Neural crest cell (in vitro differentiated cells): ENCODE data around the gene RARRES1. TPM values are rescaled to one million over a fixed set of nuclear protein-coding genes. Genes with fewer than 3 reads are reported as not detected.

Experiments used
- DNase-seq: peaks from one replicate; pipeline ENCODE4 v3.0.0; 2021; ENCODE audit warnings: low read depth, mixed read lengths, low spot score
- H3K27ac Mint-ChIP-seq: one replicate; pipeline ENCODE4 v1.8.0; 2021; ENCODE audit warnings: mild to moderate bottlenecking, mixed read lengths; ENCODE audit not compliant: unreplicated experiment
- H3K27me3 Mint-ChIP-seq: 2 replicates; pipeline ENCODE4 v1.8.0; 2021; ENCODE audit warnings: low read depth, mild to moderate bottlenecking, mixed read lengths
- H3K36me3 Mint-ChIP-seq: 2 replicates; pipeline ENCODE4 v1.8.0; 2021; ENCODE audit warnings: low read depth, mild to moderate bottlenecking, mixed read lengths
- H3K4me1 Mint-ChIP-seq: 2 replicates; pipeline ENCODE4 v1.8.0; 2021; ENCODE audit warnings: mixed read lengths
- H3K4me3 Mint-ChIP-seq: one replicate; pipeline ENCODE4 v1.8.0; 2021; ENCODE audit warnings: mild to moderate bottlenecking, mixed read lengths
- H3K9me3 Mint-ChIP-seq: 2 replicates; pipeline ENCODE4 v1.8.0; 2021; ENCODE audit warnings: mixed read lengths
- total RNA-seq: library from RNA; stranded (reverse); gene quantifications from 2 replicates; pipeline ENCODE4 v1.2.1, GENCODE V29; 2021
- TF ChIP-seq, protein P1 (sequence below): fragments of 200-600 bp; sonication (generic); conservative IDR thresholded peaks from 2 replicates; pipeline ENCODE4 v1.5.0; 2021; ENCODE audit warnings: antibody characterized with exemption, mild to moderate bottlenecking

The RARRES1 gene
- total RNA-seq, 1 donor from 2014 or later = 1.4 TPM

DNA sequence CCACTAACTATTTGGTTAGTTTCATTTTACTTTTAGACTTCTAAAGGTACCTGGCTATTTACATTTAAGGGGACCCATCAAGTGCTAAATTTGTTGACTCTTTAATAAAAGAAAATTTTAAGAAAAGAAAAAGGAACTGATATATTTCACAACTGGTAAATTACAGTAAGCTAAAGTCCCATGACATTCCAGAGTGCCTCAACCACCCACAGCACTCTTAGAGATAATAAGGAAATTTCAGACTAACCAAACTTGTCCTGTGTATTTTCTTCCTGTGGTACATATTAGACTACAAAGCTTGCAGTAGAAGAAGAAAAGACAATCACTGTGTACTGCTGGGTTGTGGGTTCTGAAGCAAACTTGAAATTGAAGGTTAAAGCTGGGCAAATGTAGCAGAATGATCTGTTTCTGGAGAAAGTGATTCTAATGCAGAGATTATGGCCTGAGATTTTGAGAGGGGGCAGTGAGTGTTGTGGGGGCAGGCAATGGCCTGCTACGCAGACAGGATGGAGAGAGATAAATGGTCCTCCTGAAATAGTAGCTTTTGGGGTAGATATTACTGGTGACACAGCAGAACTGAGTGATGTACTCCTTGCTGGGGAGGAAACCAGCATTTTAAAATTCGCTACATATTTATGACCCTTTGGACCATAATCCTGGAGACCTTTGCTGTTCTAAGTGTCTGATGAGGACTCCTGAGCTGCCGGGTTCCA lies 45.1 kb upstream of the RARRES1 start:
- Mint-ChIP-seq H3K36me3 (peaks cover 1% of the 10 kb centered on the region), H3K9me3 (peaks cover 2% of the 10 kb centered on the region), H3K4me3 (no peak overlapping the region), H3K27ac (no peak overlapping the region), H3K27me3 (no peaks in the 10 kb centered on the region), H3K4me1 (no peaks in the 10 kb centered on the region)
- DNase-seq = no peak
- TF ChIP-seq, protein P1, sequence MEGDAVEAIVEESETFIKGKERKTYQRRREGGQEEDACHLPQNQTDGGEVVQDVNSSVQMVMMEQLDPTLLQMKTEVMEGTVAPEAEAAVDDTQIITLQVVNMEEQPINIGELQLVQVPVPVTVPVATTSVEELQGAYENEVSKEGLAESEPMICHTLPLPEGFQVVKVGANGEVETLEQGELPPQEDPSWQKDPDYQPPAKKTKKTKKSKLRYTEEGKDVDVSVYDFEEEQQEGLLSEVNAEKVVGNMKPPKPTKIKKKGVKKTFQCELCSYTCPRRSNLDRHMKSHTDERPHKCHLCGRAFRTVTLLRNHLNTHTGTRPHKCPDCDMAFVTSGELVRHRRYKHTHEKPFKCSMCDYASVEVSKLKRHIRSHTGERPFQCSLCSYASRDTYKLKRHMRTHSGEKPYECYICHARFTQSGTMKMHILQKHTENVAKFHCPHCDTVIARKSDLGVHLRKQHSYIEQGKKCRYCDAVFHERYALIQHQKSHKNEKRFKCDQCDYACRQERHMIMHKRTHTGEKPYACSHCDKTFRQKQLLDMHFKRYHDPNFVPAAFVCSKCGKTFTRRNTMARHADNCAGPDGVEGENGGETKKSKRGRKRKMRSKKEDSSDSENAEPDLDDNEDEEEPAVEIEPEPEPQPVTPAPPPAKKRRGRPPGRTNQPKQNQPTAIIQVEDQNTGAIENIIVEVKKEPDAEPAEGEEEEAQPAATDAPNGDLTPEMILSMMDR = no peak

DNA sequence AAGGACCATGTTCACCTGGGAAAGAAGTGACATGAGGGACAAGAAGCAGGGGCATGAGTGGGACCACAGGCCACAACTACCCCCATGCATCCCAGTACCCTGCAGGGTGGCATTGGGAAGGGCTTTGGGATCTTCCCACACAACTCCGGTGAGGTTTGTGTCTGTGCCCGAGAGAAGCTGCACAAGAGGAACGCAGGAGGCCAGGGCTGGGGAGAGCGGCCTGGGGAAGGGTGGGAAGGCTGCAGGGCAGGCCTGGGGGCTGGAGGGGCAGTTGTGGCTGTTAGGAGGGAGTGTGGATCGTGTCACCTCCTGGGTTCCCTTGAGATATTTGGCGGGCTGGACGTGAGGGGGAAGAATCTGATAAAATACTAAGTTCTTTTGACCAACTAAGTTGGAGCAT lies 44.3 kb upstream of the RARRES1 start:
- Mint-ChIP-seq H3K4me3 (no peak overlapping the region), H3K36me3 (no peaks in the 10 kb centered on the region), H3K27ac (no peak overlapping the region), H3K27me3 (no peaks in the 10 kb centered on the region), H3K9me3 (peaks cover 2% of the 10 kb centered on the region), H3K4me1 (no peaks in the 10 kb centered on the region)
- no peak for DNase-seq
- TF ChIP-seq, protein P1 = no peak

DNA sequence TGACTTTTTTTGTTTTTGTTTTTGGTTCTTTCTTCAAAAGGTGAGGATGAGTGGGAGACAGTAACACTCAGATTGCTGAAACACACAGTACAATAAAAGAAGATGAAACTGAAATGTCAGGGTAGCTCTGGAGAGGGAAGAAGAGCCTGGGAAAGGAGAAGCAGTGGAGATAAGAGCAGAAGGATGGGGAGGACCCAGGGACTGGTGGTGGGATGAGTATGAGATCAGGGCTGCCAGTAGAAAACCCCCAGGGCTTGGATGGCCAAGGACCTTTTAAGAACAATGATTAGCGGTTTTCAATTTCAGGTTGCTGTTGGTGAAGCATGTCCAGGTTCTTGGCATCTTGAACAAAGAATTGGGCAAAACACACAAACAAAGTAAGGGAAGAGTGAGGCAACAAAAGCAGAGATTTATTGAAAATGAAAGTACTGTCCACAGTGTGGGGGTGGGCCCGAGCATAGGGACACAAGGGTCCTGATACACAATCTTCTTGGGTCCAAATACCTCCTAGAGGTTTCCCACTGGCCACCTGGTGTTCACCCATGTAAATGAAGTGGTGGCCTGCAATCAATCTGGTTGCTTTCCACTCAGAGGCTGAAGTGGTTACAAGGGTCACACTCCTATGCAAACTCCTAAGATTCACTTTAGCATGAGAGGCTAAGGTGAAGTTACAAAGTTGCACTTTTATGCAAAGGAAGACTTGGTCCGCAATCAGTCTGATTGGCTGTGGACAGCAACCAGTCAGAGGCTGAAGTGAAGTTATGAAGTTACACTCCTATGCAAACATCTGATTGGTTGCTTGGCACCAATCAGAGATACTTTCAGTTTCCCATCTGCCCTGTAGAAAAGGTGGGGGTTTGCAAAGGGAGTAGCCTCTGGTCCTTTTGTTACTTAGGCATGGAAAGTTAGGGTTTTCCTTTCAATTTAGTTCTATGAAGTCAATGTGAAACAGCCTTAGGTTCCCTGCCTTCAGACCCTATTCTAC lies 43.5 kb upstream of the RARRES1 start:
- DNase-seq = no peak
- H3K9me3 Mint-ChIP-seq = peaks cover 2% of the 10 kb centered on the region
- TF ChIP-seq, protein P1 = no peak
- H3K4me3 Mint-ChIP-seq = no peak overlapping the region
- no peaks in the 10 kb centered on the region for H3K4me1 Mint-ChIP-seq
- H3K36me3 Mint-ChIP-seq = no peaks in the 10 kb centered on the region
- H3K27me3 Mint-ChIP-seq = no peaks in the 10 kb centered on the region
- H3K27ac Mint-ChIP-seq = no peak overlapping the region

DNA sequence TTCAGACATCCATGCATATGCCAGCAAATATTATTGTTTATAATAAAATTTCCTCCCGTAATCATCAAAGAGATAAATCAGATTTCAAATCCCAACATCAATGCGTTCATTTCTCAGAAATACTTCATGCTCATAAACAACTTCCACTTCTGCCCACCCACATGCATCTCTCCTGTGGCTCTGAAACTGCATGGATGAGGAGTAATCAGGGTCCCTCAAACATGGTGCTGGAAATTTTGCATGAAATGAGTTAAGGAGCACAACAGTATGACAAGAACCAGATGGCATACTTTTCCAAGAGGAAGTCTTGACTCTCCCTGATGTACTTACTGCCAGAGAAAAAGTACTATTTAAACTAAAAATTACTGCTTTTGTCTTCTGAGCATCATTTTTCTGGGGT lies 42.7 kb upstream of the RARRES1 start:
- Mint-ChIP-seq H3K4me3 (no peak overlapping the region), H3K27me3 (no peaks in the 10 kb centered on the region), H3K4me1 (no peaks in the 10 kb centered on the region), H3K36me3 (no peaks in the 10 kb centered on the region), H3K9me3 (peaks cover 2% of the 10 kb centered on the region), H3K27ac (no peak overlapping the region)
- no peak for DNase-seq
- TF ChIP-seq, protein P1 = no peak

DNA sequence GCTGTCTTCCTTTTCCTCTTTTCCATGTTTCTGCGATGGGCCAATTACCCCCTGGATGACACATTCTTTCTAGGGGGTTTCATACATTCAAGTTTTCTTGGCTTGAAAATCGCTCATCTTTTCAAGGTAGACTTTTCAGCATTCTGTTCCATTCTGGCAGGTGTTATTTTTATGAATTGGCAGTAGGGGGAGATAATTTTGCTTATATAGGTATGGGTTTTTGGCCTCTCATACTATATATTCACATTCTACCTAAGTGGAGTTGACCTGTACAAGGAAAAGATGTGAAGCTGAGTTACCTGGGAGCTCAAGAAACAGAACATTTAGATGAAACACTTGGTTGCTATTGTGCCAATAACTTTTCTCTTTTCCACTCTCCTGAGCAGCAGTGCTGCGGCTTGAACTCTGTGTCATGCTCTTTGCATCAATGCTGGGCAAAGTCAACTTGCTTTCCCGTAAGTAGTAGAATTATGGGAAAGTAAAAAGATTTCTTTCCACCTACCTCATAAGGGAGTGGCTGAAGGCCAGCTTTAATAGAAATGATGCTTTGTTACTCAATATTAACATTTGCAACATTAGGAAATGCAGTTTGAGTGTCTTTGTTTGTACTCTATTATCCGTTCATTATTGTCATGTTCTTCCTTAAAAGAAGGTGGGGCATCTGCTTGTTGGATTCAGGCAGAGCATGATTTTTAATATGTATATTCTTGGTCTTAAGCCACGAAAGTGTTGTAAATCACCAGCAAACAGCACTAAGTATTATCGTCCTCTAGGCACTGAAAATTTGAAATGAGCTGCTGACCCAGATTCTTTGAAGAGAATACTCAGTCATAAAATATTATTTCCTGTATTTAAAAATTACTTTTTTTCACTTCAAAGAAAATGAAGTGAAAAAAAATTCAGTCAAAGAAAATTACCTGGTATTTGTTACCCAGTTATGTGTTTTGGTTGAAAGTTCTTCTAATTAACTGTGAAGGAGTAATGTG lies 41.9 kb upstream of the RARRES1 start:
- H3K9me3 Mint-ChIP-seq = peaks cover 2% of the 10 kb centered on the region
- no peaks in the 10 kb centered on the region for H3K27me3 Mint-ChIP-seq
- DNase-seq = no peak
- H3K4me1 Mint-ChIP-seq = no peaks in the 10 kb centered on the region
- H3K27ac Mint-ChIP-seq = no peak overlapping the region
- no peaks in the 10 kb centered on the region for H3K36me3 Mint-ChIP-seq
- TF ChIP-seq, protein P1 = no peak
- no peak overlapping the region for H3K4me3 Mint-ChIP-seq
